Tibial artery (tissue), 4 donors: ENCODE measurements around the gene TOR4A.
"Not testable (repeated sequence)": the region's sequence is repeated elsewhere in the genome, so short reads cannot be mapped to it uniquely, and the experiment has no call there.

Source experiments
- DNase-seq, 2 donors: peaks; one replicate each; pipeline ENCODE4 v3.0.0-alpha.2; 2019
- H3K27ac ChIP-seq, 2 donors: fragments of 200-600 bp; sonication (generic) in 1 of 2; 1 replicate in 1 of 2; 2 replicates in 1 of 2; pipeline ENCODE4 v1.5.1; 2018 to 2019; ENCODE audit warnings: mild to moderate bottlenecking in 1 of 2
- H3K27me3 ChIP-seq, 2 donors: fragments of 200-600 bp; sonication (generic) in 1 of 2; one replicate each; pipeline versions ENCODE4 v1.5.1 to v1.6.0; 2016 to 2019
- H3K36me3 ChIP-seq, 3 donors: fragments of 200-600 bp; sonication (generic) in 2 of 3; one replicate each; pipeline ENCODE4 v1.5.1; 2016 to 2019; ENCODE audit warnings: mild to moderate bottlenecking in 2 of 3
- H3K4me1 ChIP-seq, 4 donors: fragments of 200-600 bp; sonication (generic) in 2 of 4; 1 replicate in 3 of 4; 2 replicates in 1 of 4; pipeline ENCODE4 v1.5.1; 2016 to 2019
- H3K4me3 ChIP-seq, 2 donors: fragments of 200-600 bp; sonication (generic) in 1 of 2; 1 replicate in 1 of 2; 2 replicates in 1 of 2; pipeline ENCODE4 v1.5.1; 2018 to 2019; ENCODE audit warnings: mild to moderate bottlenecking in 2 of 2
- H3K9me3 ChIP-seq, 3 donors: fragments of 200-600 bp; sonication (generic) in 1 of 3; one replicate each; pipeline ENCODE4 v1.5.1; 2016 to 2019
- intact Hi-C: fragments of 100-400 bp; cut with DNase I; formaldehyde crosslinking; loops from one replicate; pipeline ENCODE4 v1.15.0; 2023; ENCODE audit warnings: low total_unique reads
- TF ChIP-seq, protein P1 (sequence below), 2 experiments: fragments of 200-600 bp in 1 of 2; fragments of 450-650 bp in 1 of 2; IDR thresholded peaks; one replicate each; pipeline ENCODE4 v1.5.1; 2017 to 2019; ENCODE audit warnings: antibody characterized with exemption in 2 of 2, mild to moderate bottlenecking in 1 of 2, moderate library complexity in 1 of 2

TOR4A gene

DNA sequence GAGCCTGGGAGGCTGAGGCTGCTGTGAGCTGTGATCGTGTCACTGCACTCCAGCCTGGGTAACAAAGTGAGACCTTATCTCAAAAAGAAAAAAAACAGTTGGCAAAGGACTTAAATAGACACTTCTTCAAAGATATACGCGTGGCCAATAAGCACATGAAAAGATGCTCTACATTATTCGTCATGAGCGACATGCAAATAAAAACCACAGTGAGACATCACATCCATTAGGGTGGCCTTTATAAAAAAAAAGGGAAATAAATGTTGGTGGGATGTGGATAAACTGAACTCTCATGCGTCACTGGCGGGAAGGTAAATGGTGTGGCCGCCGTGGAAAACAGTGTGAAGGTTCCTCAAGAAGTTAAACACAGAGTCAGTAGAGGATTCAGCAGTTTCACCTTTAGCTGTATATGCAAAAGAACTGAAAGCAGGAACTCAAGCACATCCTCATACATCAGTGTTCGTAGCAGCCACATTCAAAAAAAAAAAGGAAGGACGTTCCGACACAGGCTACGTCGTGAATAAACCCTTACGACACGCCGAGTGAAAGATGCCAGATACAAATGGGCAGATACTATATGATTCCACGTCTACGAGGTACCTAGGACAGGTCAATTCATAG, 49.0 kb downstream of the TOR4A start:
- Histone ChIP-seq H3K4me3 (no peak overlapping the region), H3K36me3 (no peaks in the 10 kb centered on the region), H3K27ac (no peak overlapping the region), H3K9me3 (no peaks in the 10 kb centered on the region), H3K27me3 (no peaks in the 10 kb centered on the region), H3K4me1 (no peaks in the 10 kb centered on the region)
- peak in 1 of 2 donors; percentile 47 for DNase-seq
- intact Hi-C loops: no loop called here
- TF ChIP-seq, protein P1, sequence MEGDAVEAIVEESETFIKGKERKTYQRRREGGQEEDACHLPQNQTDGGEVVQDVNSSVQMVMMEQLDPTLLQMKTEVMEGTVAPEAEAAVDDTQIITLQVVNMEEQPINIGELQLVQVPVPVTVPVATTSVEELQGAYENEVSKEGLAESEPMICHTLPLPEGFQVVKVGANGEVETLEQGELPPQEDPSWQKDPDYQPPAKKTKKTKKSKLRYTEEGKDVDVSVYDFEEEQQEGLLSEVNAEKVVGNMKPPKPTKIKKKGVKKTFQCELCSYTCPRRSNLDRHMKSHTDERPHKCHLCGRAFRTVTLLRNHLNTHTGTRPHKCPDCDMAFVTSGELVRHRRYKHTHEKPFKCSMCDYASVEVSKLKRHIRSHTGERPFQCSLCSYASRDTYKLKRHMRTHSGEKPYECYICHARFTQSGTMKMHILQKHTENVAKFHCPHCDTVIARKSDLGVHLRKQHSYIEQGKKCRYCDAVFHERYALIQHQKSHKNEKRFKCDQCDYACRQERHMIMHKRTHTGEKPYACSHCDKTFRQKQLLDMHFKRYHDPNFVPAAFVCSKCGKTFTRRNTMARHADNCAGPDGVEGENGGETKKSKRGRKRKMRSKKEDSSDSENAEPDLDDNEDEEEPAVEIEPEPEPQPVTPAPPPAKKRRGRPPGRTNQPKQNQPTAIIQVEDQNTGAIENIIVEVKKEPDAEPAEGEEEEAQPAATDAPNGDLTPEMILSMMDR (IDR thresholded peaks at IDR 0.05): no peak

DNA sequence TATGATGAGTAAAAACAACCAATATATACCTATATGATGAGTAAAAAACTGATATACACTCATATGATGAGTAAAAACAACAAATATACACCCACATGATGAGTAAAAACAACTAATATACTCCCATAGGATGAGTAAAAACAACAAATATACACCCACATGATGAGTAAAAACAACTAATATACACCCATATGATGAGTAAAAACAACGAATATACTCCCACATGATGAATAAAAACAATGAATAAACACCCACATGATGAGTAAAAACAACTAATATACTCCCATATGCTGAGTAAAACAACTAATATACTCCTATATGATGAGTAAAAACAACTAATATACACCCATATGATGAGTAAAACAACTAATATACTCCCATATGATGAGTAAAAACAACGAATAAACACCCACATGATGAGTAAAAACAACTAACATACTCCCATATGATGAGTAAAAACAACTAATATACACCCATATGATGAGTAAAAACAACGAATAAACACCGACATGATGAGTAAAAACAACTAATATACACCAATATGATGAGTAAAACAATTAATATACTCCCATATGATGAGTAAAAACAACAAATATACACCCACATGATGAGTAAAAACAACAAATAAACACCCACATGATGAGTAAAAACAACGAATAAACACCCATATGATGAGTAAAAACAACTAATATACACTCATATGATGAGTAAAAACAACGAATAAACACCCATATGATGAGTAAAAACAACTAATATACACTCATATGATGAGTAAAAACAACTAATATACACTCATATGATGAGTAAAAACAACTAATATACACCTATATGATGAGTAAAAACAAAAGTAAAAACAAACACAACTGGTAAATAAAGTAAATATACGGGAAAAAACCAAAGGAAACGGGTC, 50.4 kb downstream of the TOR4A start:
- H3K36me3 ChIP-seq, intact Hi-C loops, H3K4me1 ChIP-seq, H3K27me3 ChIP-seq, H3K4me3 ChIP-seq, H3K9me3 ChIP-seq, H3K27ac ChIP-seq, DNase-seq: not testable (repeated sequence)

DNA sequence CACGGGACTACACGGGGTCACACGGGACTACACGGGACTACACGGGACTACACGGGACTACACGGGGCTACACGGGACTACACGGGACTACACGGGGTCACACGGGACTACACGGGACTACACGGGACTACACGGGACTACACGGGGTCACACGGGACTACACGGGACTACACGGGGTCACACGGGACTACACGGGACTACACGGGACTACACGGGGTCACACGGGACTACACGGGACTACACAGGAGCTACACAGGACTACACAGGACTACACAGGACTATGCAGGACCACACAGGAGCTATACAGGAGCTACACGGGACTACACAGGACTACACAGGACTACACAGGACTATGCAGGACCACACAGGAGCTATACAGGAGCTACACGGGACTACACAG, 52.1 kb downstream of the TOR4A start:
- DNase-seq, H3K9me3 ChIP-seq, H3K36me3 ChIP-seq, H3K27me3 ChIP-seq, H3K4me3 ChIP-seq, H3K4me1 ChIP-seq, intact Hi-C loops, H3K27ac ChIP-seq: not testable (repeated sequence)

DNA sequence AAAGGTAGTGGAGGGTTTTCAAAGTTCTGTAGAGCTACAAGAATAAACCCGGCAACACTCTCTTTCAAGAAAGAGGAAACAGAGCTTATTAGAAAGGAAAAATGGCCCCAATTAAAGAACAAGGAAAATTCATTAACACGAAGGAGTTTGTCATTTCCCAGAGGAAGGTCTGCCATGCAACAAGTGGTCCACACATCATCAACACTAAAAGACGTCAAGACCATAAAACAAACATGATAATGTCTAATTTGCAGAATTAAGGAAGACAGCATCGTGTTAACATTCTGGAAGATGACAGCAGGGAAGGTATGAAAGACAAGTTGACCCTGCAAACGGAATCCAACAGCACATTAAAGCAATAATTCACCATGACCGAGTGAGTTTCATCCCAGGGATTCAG, 53.2 kb downstream of the TOR4A start:
- Histone ChIP-seq H3K27me3 (no peaks in the 10 kb centered on the region), H3K36me3 (peaks cover 0 to 12% (median under 1%) of the 10 kb centered on the region in 3 donors), H3K4me1 (no peaks in the 10 kb centered on the region), H3K27ac (no peak overlapping the region), H3K9me3 (no peaks in the 10 kb centered on the region), H3K4me3 (no peak overlapping the region)
- intact Hi-C loops: no loop called here
- no peak for DNase-seq
- TF ChIP-seq, protein P1 (IDR thresholded peaks at IDR 0.05): no peak

DNA sequence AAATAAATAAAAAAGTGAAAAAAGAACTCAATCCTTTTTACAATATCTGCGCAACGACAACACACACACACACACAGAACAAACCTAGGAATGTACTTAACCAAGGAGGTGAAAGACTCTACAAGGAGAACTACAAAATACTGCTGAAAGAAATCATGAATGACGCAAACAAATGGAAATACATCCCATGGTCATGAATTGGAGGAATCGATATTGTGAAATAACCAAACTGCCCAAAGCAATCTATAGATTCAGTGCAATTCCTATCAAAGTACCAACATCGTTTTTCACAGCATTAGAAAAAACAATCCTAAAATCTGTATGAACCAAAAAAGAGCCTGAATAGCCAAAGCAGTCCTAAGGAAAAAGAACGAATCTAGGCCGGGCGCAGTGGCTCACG, 54.4 kb downstream of the TOR4A start:
- TF ChIP-seq, protein P1 (IDR thresholded peaks at IDR 0.05): no peak
- DNase-seq: no peak
- H3K4me3 ChIP-seq: no peak overlapping the region
- no peaks in the 10 kb centered on the region for H3K4me1 ChIP-seq
- H3K27me3 ChIP-seq: no peaks in the 10 kb centered on the region
- peaks cover 0 to 3% (median 0%) of the 10 kb centered on the region in 3 donors for H3K9me3 ChIP-seq
- H3K27ac ChIP-seq: no peak overlapping the region
- H3K36me3 ChIP-seq: peaks cover 5 to 12% (median 8%) of the 10 kb centered on the region in 3 donors
- intact Hi-C loops: no loop called here
